Vagina (tissue), 2 donors: ENCODE data around the gene THOC5. TPM values are rescaled to one million over a fixed set of nuclear protein-coding genes. Genes with fewer than 3 reads are reported as not detected.

Experiments
- DNase-seq, 2 donors: peaks; one replicate each; pipeline ENCODE4 v3.0.0-alpha.2; 2017; ENCODE audit errors: extremely low spot score in 2 of 2
- H3K27ac ChIP-seq: fragments of 200-600 bp; sonication (generic); one replicate; pipeline ENCODE4 v1.5.1; 2019
- H3K27me3 ChIP-seq: fragments of 200-600 bp; sonication (generic); one replicate; pipeline ENCODE4 v1.5.1; 2019
- H3K36me3 ChIP-seq, 2 donors: fragments of 200-600 bp; sonication (generic); one replicate each; pipeline ENCODE4 v1.5.1; 2017 to 2019
- H3K4me1 ChIP-seq: fragments of 200-600 bp; sonication (generic); one replicate; pipeline ENCODE4 v1.5.1; 2019
- H3K4me3 ChIP-seq, 2 donors: fragments of 200-600 bp; sonication (generic); 1 replicate in 1 of 2; 2 replicates in 1 of 2; pipeline ENCODE4 v1.5.1; 2016 to 2019
- H3K9me3 ChIP-seq: fragments of 200-600 bp; sonication (generic); one replicate; pipeline ENCODE4 v1.5.1; 2019
- POLR2A ChIP-seq, 2 donors: fragments of 450-650 bp; IDR thresholded peaks; one replicate each; pipeline ENCODE4 v1.6.1; 2017; ENCODE audit warnings: antibody characterized with exemption in 2 of 2, mild to moderate bottlenecking in 2 of 2, moderate library complexity in 2 of 2
- POLR2AphosphoS5 ChIP-seq, 2 donors: sonication (generic); formaldehyde crosslinking; IDR thresholded peaks; one replicate each; pipeline ENCODE4 v1.9.0; 2017; ENCODE audit warnings: antibody characterized with exemption in 2 of 2, mild to moderate bottlenecking in 2 of 2, low read depth in 1 of 2; ENCODE audit not compliant: insufficient read depth in 1 of 2
- intact Hi-C: fragments of 100-400 bp; cut with DNase I; formaldehyde crosslinking; loops from one replicate; pipeline ENCODE4 v1.15.1; 2023
- total RNA-seq: library from RNA; depleted of rRNA; stranded (reverse); fragments of >200 nt; gene quantifications from one replicate; pipeline ENCODE4 v1.2.3, GENCODE V29; 2016
- TF ChIP-seq, protein P1 (sequence below), 3 experiments: fragments of 450-650 bp in 2 of 3; fragments of 200-600 bp in 1 of 3; sonication (generic) in 1 of 3; IDR thresholded peaks; one replicate each; pipeline ENCODE4 v1.5.1; 2017 to 2019; ENCODE audit warnings: antibody characterized with exemption in 3 of 3, mild to moderate bottlenecking in 2 of 3, moderate library complexity in 2 of 3

Gene THOC5
- total RNA-seq, 1 donor from 2014 or later = 32.2 TPM

DNA sequence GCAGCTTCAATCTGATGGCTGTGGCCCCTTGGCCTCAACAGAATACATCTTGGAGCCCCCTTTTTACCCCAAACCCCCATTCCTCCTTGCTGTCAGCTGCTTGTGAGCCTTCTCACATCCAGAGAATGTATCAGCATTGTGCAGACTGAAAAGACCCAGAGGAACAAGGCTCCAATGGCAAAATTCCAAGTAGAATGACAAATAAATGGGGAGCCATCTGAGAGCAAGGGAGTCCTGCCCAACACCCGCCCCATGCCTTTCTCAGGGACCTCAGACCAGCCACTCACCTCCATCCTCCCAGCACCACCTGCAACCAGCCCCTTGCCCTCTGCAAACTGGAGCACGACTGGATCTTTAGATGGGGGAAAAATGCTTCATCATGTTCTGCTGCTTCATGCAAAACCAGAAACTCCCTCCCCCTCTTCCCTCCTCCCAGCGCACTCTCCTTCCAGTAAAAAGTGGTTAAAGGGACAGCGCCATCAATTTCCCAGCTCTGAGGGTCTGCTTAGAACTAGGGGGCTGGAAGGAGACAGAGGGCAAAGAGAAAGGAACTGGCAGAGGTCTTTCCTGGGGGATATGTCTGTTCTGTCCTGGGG lies 75.7 kb downstream of the THOC5 start:
- Histone ChIP-seq H3K9me3 (no peaks in the 10 kb centered on the region), H3K27me3 (peaks cover 14% of the 10 kb centered on the region), H3K27ac (no peak overlapping the region), H3K4me3 (no peak overlapping the region), H3K4me1 (peaks cover 16% of the 10 kb centered on the region), H3K36me3 (no peaks in the 10 kb centered on the region)
- intact Hi-C loops = no loop called here
- no peak for TF ChIP-seq POLR2A (IDR thresholded peaks at IDR 0.05)
- TF ChIP-seq, protein P1, sequence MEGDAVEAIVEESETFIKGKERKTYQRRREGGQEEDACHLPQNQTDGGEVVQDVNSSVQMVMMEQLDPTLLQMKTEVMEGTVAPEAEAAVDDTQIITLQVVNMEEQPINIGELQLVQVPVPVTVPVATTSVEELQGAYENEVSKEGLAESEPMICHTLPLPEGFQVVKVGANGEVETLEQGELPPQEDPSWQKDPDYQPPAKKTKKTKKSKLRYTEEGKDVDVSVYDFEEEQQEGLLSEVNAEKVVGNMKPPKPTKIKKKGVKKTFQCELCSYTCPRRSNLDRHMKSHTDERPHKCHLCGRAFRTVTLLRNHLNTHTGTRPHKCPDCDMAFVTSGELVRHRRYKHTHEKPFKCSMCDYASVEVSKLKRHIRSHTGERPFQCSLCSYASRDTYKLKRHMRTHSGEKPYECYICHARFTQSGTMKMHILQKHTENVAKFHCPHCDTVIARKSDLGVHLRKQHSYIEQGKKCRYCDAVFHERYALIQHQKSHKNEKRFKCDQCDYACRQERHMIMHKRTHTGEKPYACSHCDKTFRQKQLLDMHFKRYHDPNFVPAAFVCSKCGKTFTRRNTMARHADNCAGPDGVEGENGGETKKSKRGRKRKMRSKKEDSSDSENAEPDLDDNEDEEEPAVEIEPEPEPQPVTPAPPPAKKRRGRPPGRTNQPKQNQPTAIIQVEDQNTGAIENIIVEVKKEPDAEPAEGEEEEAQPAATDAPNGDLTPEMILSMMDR (IDR thresholded peaks at IDR 0.05) = no peak
- no peak for TF ChIP-seq POLR2AphosphoS5 (IDR thresholded peaks at IDR 0.05; ENCODE audit: insufficient read depth in 1 of 2, low read depth in 1 of 2)
- no peak for DNase-seq

DNA sequence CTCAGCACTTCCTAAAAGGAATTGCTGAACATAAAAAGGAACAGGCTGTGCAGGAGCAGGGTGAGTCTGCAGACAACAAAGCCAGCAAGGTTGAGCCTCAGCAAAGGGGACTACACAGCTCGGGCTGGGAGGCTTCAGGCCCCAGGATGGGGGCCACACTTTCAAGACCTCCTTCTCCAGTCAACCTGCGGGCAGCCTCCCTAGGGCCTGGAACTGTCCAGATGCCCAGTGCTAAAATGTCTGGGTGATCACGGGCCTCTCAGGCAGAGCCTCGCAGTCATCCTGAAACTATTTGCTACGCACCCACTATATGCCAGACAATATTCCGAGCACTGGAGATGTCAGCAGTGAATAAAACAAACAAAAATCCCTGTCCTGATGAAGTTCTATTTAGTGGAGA lies 77.4 kb downstream of the THOC5 start:
- no peak for TF ChIP-seq POLR2A (IDR thresholded peaks at IDR 0.05)
- TF ChIP-seq POLR2AphosphoS5 (IDR thresholded peaks at IDR 0.05; ENCODE audit: insufficient read depth in 1 of 2, low read depth in 1 of 2) = no peak
- TF ChIP-seq, protein P1 (IDR thresholded peaks at IDR 0.05) = no peak
- H3K36me3 ChIP-seq = no peaks in the 10 kb centered on the region
- no peak overlapping the region for H3K4me3 ChIP-seq
- intact Hi-C loops = no loop called here
- no peak for DNase-seq
- no peaks in the 10 kb centered on the region for H3K9me3 ChIP-seq
- H3K27me3 ChIP-seq = peaks cover 14% of the 10 kb centered on the region
- no peak overlapping the region for H3K27ac ChIP-seq
- peaks cover 15% of the 10 kb centered on the region for H3K4me1 ChIP-seq

- no peaks in the 10 kb centered on the region for H3K36me3 ChIP-seq
- peaks cover 14% of the 10 kb centered on the region for H3K27me3 ChIP-seq
- H3K27ac ChIP-seq = no peak overlapping the region
- peaks cover 9% of the 10 kb centered on the region for H3K4me1 ChIP-seq
- H3K9me3 ChIP-seq = no peaks in the 10 kb centered on the region
- TF ChIP-seq POLR2A (IDR thresholded peaks at IDR 0.05) (no peak), POLR2AphosphoS5 (IDR thresholded peaks at IDR 0.05; ENCODE audit: insufficient read depth in 1 of 2, low read depth in 1 of 2) (no peak)
- TF ChIP-seq, protein P1 (IDR thresholded peaks at IDR 0.05) = no peak
- no peak for DNase-seq
- intact Hi-C loops = no loop called here
- no peak overlapping the region for H3K4me3 ChIP-seq
Measured at GRCh38 chr22:29475550-29475949, 78.0 kb downstream of the THOC5 start.

DNA sequence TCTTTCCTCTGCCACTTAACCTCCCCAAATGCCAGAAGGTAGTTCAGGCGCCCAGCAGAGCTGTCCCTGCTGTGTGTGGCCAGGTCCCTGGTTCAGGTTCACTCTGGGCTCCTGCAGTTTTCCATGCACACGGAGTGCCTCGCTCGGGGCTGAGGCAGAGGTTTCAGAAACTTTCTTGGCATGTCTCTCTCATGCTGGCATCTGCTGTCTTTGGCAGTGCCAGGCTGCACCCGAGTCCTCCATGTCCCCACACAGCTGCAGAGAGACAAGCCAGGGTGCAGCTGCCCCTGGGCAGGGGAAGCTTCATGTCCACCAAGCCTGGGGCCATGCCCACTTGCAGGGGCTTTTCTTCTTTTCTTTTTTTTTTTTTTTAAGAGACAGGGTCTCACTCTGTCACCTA lies 80.6 kb downstream of the THOC5 start:
- no peak overlapping the region for H3K27ac ChIP-seq
- no peaks in the 10 kb centered on the region for H3K9me3 ChIP-seq
- no peak overlapping the region for H3K4me3 ChIP-seq
- no peak for DNase-seq
- no peaks in the 10 kb centered on the region for H3K36me3 ChIP-seq
- TF ChIP-seq POLR2AphosphoS5 (IDR thresholded peaks at IDR 0.05; ENCODE audit: insufficient read depth in 1 of 2, low read depth in 1 of 2) (no peak), POLR2A (IDR thresholded peaks at IDR 0.05) (no peak)
- TF ChIP-seq, protein P1 (IDR thresholded peaks at IDR 0.05) = no peak
- intact Hi-C loops = no loop called here
- peaks cover 9% of the 10 kb centered on the region for H3K4me1 ChIP-seq
- no peaks in the 10 kb centered on the region for H3K27me3 ChIP-seq

DNA sequence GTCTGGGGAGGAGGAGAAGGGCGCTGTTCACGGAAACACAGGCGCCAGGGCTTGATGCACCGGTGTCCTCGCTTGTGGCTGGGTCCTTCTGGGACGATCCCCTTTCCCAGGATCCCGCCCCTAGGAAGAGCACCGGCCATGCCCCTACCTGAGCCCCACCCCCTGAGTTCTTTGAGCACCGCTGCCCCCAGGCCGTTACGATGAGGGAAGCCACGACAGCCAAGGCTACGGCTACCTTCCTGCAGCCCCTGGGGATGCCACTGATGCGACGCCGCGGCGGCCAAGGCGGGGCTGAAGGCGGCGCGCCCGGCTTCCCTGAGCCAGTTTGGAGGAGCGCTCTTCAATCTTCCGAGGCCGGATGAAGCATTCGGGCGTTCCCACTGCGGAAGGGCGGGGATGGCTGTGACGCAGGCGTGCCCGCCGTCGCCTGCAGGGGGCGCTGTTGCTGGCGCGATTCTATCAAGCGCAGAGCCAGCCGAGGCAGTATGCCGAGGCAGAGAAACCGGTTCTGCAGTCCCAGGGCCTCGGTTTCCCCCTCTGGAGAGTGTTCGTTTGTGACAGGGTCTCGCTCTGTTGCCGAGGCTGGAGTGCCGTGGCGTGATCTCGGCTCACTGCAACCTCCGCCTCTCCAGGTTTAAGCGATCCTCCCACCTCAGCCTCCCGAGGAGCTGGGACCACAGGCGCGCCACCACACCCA lies 83.2 kb downstream of the THOC5 start:
- H3K27me3 ChIP-seq = no peaks in the 10 kb centered on the region
- intact Hi-C loops = no loop called here

More for the DNA sequence above, 83.2 kb downstream of the THOC5 start:
- Histone ChIP-seq H3K9me3 (no peaks in the 10 kb centered on the region), H3K27ac (no peak overlapping the region), H3K4me3 (peak overlapping the region in 1 of 2 donors; percentile 7), H3K36me3 (no peaks in the 10 kb centered on the region), H3K4me1 (peaks cover 9% of the 10 kb centered on the region)
- TF ChIP-seq POLR2A (IDR thresholded peaks at IDR 0.05) = no peak
- TF ChIP-seq, protein P1 (IDR thresholded peaks at IDR 0.05) = peak in 2 of 3 experiments; percentile 37 to 38
- DNase-seq = no peak
